H1 (cell line): ENCODE data around the gene FAM181A. TPM values are rescaled to one million over a fixed set of nuclear protein-coding genes. Genes with fewer than 3 reads are reported as not detected.

Source experiments
- CHD7 ChIP-seq: fragments of 300-600 bp; sonication (generic); IDR thresholded peaks from 2 replicates; pipeline ENCODE4 v1.7.1; 2012; ENCODE audit warnings: low read length, moderate library complexity, mild to moderate bottlenecking, inconsistent platforms; ENCODE audit not compliant: insufficient replicate concordance
- SRF ChIP-seq: IDR thresholded peaks from 2 replicates; pipeline ENCODE4 v1.6.1; 2011; ENCODE audit warnings: mild to moderate bottlenecking, low read depth, low read length, moderate library complexity
- polyA plus RNA-seq, 7 experiments: library from polyadenylated mRNA; depleted of rRNA in 3 of 7; stranded (reverse) in 5 of 7; unstranded in 2 of 7; fragments of >200 nt in 5 of 7; fragments of 200-250 nt in 2 of 7; gene quantifications; 1 replicate in 5 of 7; 2 replicates in 1 of 7; 4 replicates in 1 of 7; pipeline versions ENCODE4 v1.2.1 to v1.2.3, GENCODE V29; 2011 to 2013; ENCODE audit warnings: missing spikeins in 2 of 7, mixed read lengths in 2 of 7
- total RNA-seq: library from RNA; stranded (reverse); fragmentation: NEBNext Ultra II Directional; extraction: Animal tissue kit (Norgen Biotek cat#: 25700); gene quantifications from 2 replicates; pipeline ENCODE4 v1.2.1, GENCODE V29; 2021

FAM181A gene
- total and polyA plus RNA-seq, 2 of the 8 experiments (the other 6 are each of a cell fraction or from before 2014, with no cell fraction given): not detected

DNA sequence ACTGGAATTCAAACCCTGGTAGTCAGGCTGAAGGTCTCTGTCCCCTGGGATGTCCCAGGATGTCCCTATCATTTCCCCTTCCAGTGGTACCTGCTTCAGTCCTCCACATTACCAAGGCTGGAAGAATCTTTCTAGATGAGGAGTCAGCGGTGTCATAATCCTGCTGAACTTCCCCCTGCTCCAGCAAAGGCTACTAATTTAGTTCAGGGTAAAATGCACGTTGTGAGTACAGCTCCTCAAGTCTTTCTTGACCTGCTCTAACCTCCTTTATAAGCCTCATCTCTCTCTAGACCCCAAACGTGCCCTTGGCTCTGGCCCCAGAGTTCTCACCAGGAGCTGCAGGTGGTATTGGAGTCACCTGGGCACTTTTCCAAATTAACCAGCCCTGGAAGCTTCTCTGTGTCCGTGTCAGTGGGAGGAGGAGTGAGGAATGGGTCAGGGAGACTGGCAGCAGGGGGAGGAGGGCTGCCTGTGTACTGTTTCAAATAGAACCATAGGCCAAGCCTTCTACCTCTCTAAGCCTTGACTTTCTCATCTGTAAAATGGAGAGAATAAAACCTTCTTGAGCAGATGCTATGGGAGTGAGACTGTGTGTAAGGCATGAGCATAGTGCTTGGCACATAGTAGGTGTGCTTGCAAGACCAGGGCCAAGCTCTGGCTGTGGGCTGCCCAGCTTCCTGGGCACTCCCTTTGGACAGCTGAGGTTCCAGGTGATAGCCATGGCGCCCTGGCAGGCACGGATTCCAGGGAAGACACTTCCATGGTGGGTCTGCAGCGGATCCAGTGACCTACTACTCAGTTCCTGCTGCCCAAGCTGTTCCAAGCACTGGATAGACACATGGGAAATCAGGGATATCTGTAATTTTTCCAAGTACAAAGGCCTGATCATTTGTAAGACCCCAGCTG, 24.7 kb downstream of the FAM181A start (continued):
- no peak for TF ChIP-seq SRF
- TF ChIP-seq CHD7: no peak
